ENCODE data around the gene SLC27A6. TPM values are rescaled to one million over a fixed set of nuclear protein-coding genes. Genes with fewer than 3 reads are reported as not detected.

SLC27A6 gene
- total RNA-seq (not detected in 2 replicates), polyA plus RNA-seq (not detected in 2 replicates), polyA minus RNA-seq (0.14 TPM in 1 of 2 replicates, not detected in the other)
- total RNA-seq (2013): 0.05 TPM

- no peak within 1 kb of the TSS for H3K4me2 ChIP-seq (replicated peaks; ENCODE audit: low read depth, low read length, poor library complexity, severe bottlenecking)
- TF ChIP-seq CTCF (IDR thresholded peaks at IDR 0.05) (no peak), EZH2 (IDR thresholded peaks at IDR 0.05; ENCODE audit: borderline replicate concordance, insufficient read depth, low read depth, low read length, poor library complexity, severe bottlenecking) (no peak)
- no peak within 1 kb of the TSS for H3K9ac ChIP-seq (ENCODE audit: low read length)
- intact Hi-C loops (cut with micrococcal nuclease): no loop called here
- H3K4me3 ChIP-seq (ENCODE audit: control extremely low read depth in 1 of 5, extremely low read depth in 1 of 5, insufficient read depth in 1 of 5, low read depth in 2 of 5, low read length in 4 of 5): no peak within 1 kb of the TSS
- ChIA-PET POLR2A (no interaction called here), CTCF (no interaction called here)
- peaks cover 16% of the 10 kb centered on the region for H3K27me3 Mint-ChIP-seq
- H4K20me1 ChIP-seq (ENCODE audit: control insufficient read depth, insufficient read depth, low read length, poor library complexity, severe bottlenecking): no peaks in the 10 kb centered on the region
- H3K9me3 Mint-ChIP-seq (ENCODE audit: insufficient read depth): peaks cover 2% of the 10 kb centered on the region
- H3K27me3 ChIP-seq (replicated peaks in 1 of 4; ENCODE audit: control extremely low read depth in 1 of 4, control insufficient read depth in 3 of 4, insufficient read depth in 4 of 4, low read length in 3 of 4): peaks cover 0 to 9% (median 2%) of the 10 kb centered on the region in 4 experiments
- H2AFZ ChIP-seq (ENCODE audit: insufficient read depth, low read depth, low read length, poor library complexity, severe bottlenecking): no peak within 1 kb of the TSS
- H3K4me3 Mint-ChIP-seq: no peak within 1 kb of the TSS
- H3K9me3 ChIP-seq (ENCODE audit: control extremely low read depth in 1 of 3, control insufficient read depth in 2 of 3, insufficient read depth in 1 of 3, low read length in 2 of 3): peaks cover 0 to 20% (median 0%) of the 10 kb centered on the region in 3 donors
- no peaks in the 10 kb centered on the region for H3K4me1 Mint-ChIP-seq
- no peaks in the 10 kb centered on the region for H3K4me1 ChIP-seq (ENCODE audit: control insufficient read depth in 2 of 2, insufficient read depth in 2 of 2, low read length in 2 of 2)
- DNase-seq (no peak), ATAC-seq (ENCODE audit: low read depth) (no peak)
- no peaks in the 10 kb centered on the region for H3K79me2 ChIP-seq (ENCODE audit: control insufficient read depth, insufficient read depth, low read length)
- 9% methylated on average over 47 of the region's 51 CpGs for WGBS (ENCODE audit: insufficient coverage)
- no peak within 1 kb of the TSS for H3K27ac ChIP-seq (ENCODE audit: low read length in 2 of 2)
- H3K36me3 ChIP-seq (replicated peaks in 1 of 2; ENCODE audit: control extremely low read depth in 1 of 2, control insufficient read depth in 1 of 2, extremely low read depth in 1 of 2, insufficient read depth in 2 of 2, low read length in 1 of 2): no peaks in the 10 kb centered on the region
- no peak within 1 kb of the TSS for H3K27ac Mint-ChIP-seq
Observed at GRCh38 chr5:128965011-128965637, at the start of gene SLC27A6. TSS of gene SLC27A6 (plus strand) at chr5:128965488. CDS start at chr5:128966138, 650 bp downstream.

GRCh38 chr5:128919542-128919941, 45.7 kb upstream of the SLC27A6 start:
- H3K27me3 Mint-ChIP-seq: peaks cover 3% of the 10 kb centered on the region
- H2AFZ ChIP-seq (ENCODE audit: insufficient read depth, low read depth, low read length, poor library complexity, severe bottlenecking): no peak overlapping the region
- no peaks in the 10 kb centered on the region for H3K36me3 ChIP-seq (replicated peaks in 1 of 2; ENCODE audit: control extremely low read depth in 1 of 2, control insufficient read depth in 1 of 2, extremely low read depth in 1 of 2, insufficient read depth in 2 of 2, low read length in 1 of 2)
- intact Hi-C loops (cut with micrococcal nuclease): no loop called here
- H3K4me1 Mint-ChIP-seq: no peaks in the 10 kb centered on the region
- H4K20me1 ChIP-seq (ENCODE audit: control insufficient read depth, insufficient read depth, low read length, poor library complexity, severe bottlenecking): no peaks in the 10 kb centered on the region
- no peaks in the 10 kb centered on the region for H3K4me1 ChIP-seq (ENCODE audit: control insufficient read depth in 2 of 2, insufficient read depth in 2 of 2, low read length in 2 of 2)
- H3K4me3 Mint-ChIP-seq: no peak overlapping the region
- ChIA-PET POLR2A (no interaction called here), CTCF (no interaction called here)
- H3K79me2 ChIP-seq (ENCODE audit: control insufficient read depth, insufficient read depth, low read length): no peaks in the 10 kb centered on the region
- H3K9me3 ChIP-seq (ENCODE audit: control extremely low read depth in 1 of 3, control insufficient read depth in 2 of 3, insufficient read depth in 1 of 3, low read length in 2 of 3): no peaks in the 10 kb centered on the region
- WGBS (ENCODE audit: insufficient coverage): no CpG with 5 or more reads among the region's 2 CpGs
- H3K27ac Mint-ChIP-seq: no peak overlapping the region
- H3K27ac ChIP-seq (ENCODE audit: low read length in 2 of 2): no peak overlapping the region
- no peak overlapping the region for H3K4me3 ChIP-seq (ENCODE audit: control extremely low read depth in 1 of 5, extremely low read depth in 1 of 5, insufficient read depth in 1 of 5, low read depth in 2 of 5, low read length in 4 of 5)
- no peaks in the 10 kb centered on the region for H3K9me3 Mint-ChIP-seq (ENCODE audit: insufficient read depth)
- TF ChIP-seq CTCF (IDR thresholded peaks at IDR 0.05) (no peak), EZH2 (IDR thresholded peaks at IDR 0.05; ENCODE audit: borderline replicate concordance, insufficient read depth, low read depth, low read length, poor library complexity, severe bottlenecking) (no peak)
- no peak overlapping the region for H3K9ac ChIP-seq (ENCODE audit: low read length)
- ATAC-seq (ENCODE audit: low read depth) (no peak), DNase-seq (no peak)
- H3K27me3 ChIP-seq (replicated peaks in 1 of 4; ENCODE audit: control extremely low read depth in 1 of 4, control insufficient read depth in 3 of 4, insufficient read depth in 4 of 4, low read length in 3 of 4): no peaks in the 10 kb centered on the region
- no peak overlapping the region for H3K4me2 ChIP-seq (replicated peaks; ENCODE audit: low read depth, low read length, poor library complexity, severe bottlenecking)
